Fibroblast of skin of right biceps (primary cell): ENCODE measurements around the gene GATA2.

Source experiments
- DNase-seq: peaks from one replicate; pipeline ENCODE4 v3.0.0-alpha.2; 2013

GATA2 gene

DNA sequence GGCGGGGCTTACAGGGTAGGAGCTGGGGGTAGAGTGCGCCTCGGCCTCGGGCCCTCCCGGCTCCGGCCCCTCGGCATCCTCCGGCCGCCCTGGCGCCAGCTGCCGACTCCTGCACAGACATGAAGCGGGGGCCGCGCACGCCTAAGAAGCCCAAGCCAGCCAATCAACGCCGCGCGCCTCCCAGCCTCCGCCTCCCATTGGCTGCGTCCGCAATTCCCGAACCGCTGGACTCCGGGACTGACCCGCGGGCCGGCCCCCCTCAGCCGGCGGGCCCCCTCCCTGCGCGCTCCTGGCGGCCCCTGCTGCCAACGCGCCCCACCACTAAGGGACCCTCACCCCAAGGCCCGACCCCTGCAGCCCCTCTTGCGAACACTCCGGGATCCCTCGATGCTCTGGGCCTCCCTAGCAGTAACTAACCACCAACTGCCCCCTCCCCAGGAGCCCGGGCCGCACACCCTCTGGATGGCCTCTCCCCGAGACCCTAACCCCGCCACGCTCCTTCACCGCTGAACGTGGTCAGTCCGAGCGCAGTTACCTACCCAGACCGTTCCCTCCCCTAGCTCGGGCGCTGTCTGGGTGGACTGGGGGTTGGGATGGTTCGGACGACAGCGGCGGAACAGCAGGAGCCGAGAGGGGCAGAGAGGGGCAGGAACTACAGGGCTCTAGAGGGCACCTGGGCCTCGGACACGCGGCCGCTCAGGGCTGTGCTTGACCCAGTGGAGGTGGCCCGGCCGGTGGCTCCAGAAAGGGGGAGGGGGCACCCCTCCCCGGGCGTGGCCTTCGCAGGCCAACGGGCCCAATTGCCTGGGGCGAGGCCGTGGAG, 5.0 kb downstream of the GATA2 start:
- peak; percentile 88 for DNase-seq

GRCh38 chr3:128487538-128487812, 5.5 kb downstream of the GATA2 start:
- no peak for DNase-seq

GRCh38 chr3:128486681-128487537, 6.1 kb downstream of the GATA2 start:
- DNase-seq = peak; percentile 46

- no peak for DNase-seq
These were observed 6.8 kb downstream of the GATA2 start for GRCh38 chr3:128486205-128486628.

- no peak for DNase-seq
These were observed 7.5 kb downstream of the GATA2 start for GRCh38 chr3:128485282-128486204.

GRCh38 chr3:128484404-128485281, 8.4 kb downstream of the GATA2 start:
- no peak for DNase-seq

DNA sequence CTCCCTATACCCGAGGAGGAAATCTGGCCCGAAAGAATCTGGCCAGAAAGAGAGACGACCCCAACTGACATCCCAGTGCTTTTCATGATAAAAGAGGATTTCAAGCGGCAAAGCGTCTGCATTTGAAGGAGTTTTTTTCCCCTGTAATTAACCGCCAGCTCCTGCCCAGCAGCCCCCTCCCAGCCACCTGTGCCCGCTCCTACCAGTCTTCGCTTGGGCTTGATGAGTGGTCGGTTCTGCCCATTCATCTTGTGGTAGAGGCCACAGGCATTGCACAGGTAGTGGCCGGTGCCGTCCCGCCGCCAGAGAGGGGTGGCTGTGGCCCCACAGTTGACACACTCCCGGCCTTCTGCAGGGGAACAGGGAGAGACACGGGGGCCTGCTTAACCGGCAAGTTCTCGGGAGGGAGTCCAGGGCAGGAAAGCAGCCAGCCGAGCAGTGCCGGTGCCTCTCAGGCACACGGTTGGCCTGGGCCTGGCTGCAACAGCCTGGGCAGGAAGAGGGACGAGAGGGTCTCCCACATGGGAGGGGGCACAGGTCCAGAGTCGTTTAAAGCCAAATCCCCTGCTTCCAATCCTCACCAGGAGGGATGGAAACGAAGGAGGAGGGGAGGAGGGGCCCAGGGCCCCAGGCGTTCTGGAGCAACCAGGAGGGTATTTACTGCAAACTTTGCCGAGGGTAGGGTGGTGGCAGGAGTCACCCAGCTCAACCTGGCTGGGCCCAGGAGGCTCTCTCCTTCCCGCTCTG, 9.2 kb downstream of the GATA2 start:
- peak; percentile 38 for DNase-seq

DNA sequence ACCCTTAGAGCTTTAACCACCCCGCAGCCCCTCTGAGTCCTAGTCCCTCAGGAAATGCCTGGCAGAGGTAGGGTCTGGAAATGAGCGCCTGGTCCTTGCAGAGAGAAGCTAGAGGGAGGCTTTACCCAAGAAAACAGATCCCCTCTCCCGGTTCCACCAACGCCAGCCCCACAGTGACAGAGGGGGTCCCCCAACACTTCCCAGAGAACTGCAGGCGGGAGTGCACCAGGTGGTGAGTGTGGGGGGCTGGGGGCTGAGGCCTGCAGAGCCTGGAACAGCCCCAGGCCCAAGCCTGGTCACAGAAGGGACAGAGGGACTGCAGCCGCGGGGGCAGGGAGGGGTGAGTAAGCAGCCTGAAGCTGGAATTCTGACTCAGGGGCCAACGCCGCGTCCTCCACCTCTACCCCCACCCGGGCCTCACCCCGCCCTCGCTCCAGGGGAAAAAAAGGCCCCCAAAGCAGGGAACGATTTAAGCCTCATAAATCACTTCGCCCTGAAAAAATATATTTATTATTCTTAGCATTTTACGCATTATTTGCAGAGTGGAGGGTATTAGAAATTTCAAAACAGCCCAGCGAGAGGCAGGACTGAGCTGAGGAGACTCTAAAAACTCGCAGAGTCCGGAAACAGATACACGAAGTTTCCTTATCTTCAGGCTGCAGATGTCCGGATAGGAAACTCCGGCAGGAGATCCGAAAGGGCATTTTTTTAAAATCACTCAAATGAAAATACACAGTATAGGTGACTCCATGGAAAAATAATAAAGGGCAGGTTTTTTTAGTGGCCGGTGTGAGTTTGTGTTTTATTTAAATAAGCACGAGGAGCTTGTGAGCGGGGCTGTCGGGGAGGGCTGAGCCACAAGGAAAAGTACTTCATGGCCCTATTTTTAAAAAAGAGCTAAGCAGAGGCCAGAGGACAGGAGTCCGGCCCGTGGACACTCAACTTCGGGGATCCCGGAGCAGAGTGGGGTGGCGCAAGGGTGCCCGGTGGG, 10.0 kb downstream of the GATA2 start:
- DNase-seq = peak; percentile 89

GRCh38 chr3:128482175-128482574, 10.8 kb downstream of the GATA2 start:
- DNase-seq = peak; percentile 49

DNA sequence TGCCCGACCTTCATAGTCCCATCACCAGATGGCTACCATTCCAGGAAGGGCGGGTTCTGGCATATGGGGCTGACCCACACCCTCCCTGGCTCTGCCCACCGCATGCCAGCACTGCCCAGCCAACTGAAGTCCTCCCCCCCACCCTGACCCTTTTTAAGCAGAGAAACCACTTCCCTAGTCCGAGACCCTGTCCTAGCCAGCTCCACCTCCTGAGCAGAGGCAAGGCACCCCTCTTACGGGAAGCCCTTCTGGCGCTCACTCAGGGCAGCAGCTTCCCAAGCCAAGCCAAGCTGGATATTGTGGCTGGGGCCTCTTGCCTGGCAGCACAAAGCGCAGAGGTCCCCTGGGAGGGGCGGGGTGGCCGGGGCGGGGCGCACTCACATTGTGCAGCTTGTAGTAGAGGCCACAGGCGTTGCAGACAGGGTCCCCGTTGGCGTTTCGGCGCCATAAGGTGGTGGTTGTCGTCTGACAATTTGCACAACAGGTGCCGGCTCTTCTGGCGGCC, 11.5 kb downstream of the GATA2 start:
- peak; percentile 40 for DNase-seq

GRCh38 chr3:128480717-128481437, 12.1 kb downstream of the GATA2 start:
- no peak for DNase-seq

- no peak for DNase-seq
These were observed 12.7 kb downstream of the GATA2 start for GRCh38 chr3:128480278-128480677.

DNA sequence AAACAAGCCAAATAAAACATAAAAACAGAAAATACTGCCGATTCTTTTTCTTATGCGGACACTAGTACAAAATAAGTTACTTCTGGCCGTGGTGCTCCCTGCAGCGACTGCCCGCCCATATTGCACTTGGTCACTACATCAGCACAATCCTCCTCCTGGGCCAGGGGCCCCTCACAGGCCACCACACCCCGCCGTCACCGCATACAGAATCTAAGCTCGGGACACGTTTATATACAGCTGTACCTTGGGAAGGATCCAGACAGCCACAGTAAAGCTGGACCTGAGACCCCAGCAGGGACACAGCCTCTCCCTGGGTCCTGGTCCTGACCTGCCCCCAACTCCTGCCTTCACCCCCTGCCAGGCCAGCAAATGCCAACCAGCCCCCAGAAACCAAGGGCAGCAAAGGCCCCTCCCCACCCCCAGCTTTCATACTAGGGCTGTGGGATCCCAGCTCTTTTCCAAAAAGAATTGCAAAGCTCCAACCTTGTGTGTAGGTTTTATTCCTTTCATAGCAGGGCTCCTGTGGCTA, 13.4 kb downstream of the GATA2 start:
- no peak for DNase-seq

DNA sequence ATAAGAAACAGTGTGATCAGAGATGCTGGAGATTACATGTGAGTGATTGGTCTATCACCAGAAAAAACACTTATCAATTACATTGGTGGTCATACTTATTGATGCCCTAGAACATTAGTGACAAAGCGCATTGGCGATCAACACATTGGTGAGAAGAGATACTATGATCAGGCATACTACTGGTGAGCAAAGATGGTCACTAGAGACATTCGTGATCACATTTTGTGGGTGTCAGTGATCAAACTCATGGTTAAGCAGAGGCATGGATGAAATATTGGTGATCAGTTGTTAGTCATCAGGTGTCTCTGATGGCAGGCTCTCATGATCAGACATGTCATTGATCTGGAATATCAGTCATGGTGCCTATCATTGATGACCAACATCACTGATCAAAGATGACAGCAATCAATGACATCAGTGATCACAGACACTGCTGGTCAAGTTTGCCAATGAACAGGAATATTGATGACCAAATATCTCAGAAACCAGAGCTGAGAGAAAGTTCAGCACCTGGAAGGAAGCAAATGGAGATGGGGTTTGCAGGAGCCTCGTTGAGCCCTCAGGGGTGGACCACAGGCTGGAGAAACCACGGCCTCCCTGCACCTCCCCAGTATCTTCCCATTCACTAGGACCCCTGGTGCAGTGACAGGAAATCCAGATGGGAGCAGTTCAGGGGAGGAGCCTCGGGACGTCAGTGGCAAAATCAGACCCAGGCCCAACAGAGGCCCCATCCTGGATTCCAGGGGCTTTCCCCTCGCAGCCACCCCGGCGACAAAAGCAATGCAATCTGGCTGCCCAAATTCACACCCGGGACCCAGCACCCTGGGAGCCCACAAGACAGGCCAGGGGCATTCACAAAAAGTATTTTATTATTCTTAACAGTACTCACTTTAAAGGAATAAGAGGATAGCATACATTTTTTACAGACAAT, 14.2 kb downstream of the GATA2 start:
- DNase-seq = no peak

DNA sequence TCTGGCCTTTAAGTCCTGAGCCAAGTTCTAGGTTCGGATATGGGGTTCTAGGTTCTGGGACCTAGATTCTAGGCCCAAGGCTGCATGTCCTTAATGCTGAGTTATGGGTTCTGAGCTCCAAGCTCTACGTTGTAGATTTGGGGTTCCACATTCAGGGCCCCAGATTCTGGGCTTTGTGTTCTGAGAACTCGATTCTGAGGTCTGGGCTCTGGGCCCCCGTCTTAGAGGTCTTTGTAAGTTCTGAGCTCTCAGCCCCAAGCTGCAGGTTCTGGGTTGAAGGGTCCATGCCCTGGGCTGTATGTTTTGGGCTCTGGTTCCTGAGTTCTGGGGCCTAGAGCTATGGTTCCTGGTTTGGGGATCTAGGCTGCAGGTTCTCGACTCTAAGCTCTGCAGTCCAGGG, 16.3 kb downstream of the GATA2 start:
- no peak for DNase-seq

DNA sequence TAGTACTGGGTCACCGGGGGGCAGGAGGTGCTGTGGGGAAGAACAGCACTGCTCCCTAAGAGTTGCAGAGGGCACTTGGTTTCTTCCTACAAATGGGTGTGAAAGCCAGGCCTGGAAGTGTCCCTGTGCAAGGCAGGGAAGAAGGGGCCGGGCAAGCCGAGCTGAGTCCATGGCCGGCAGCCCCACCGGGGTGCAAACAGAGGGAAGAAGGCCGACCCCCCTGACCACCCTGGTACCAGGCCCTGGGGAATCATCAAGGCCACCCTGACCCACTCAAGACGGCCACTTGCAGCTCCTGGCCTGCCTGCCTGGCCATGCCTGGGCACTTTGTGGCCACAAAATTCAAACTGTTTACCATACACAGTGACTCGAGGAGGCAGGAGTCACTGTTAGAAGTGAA, 17.6 kb downstream of the GATA2 start:
- no peak for DNase-seq

DNA sequence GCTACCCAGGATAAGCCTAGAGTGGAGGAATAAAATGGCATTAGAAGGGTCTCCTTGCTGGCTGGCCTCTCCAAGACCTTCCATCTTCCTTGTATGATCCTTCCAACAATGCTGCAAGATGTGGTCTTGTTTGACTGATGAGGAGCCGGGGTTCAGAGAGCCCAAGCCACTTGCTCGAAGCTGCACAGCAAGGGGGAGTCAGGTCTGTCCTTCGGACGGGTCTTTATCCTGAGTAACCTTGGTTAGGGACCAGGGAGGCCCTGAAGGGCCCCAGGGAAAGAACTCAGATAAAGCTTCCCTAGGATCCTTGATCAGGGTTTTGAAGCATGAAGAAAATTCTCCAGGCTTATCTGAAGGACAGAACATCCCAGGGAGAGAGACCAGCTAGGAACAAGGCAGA, 19.3 kb downstream of the GATA2 start:
- no peak for DNase-seq

DNA sequence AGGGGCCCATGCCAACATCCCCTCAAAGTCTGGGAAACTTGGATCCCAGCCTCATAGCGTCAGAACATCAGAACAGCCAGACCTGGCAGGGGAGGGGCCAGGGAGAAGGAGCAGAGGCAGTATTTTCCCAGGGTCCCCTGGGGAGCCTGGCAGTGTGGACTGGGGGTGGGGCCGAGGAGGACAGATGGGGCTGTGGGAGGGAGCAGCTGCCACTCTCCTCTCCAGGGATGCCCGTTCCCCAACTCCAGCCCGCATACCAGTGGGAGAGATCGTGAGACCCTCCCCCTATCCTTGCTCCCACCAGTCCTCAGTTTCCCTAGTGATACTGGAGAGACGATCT, 19.9 kb downstream of the GATA2 start:
- DNase-seq = no peak
